GM18519 (cell line): ENCODE measurements around the gene PIK3R1.

Experiments
- ATAC-seq: cut with Tn5 transposase; IDR thresholded peaks from one replicate; pipeline ENCODE4 v1.9.1; 2021; ENCODE audit warnings: mild to moderate bottlenecking, moderate library complexity; ENCODE audit not compliant: unreplicated experiment, low FRiP score

PIK3R1 gene

GRCh38 chr5:68317646-68318045 lies 102.1 kb downstream of the PIK3R1 start:
- no peak for ATAC-seq

GRCh38 chr5:68318955-68319705 lies 103.6 kb downstream of the PIK3R1 start:
- no peak for ATAC-seq

- no peak for ATAC-seq
Measured at GRCh38 chr5:68319706-68320412, 104.3 kb downstream of the PIK3R1 start.

- ATAC-seq: no peak
Measured at GRCh38 chr5:68320413-68320986, 104.9 kb downstream of the PIK3R1 start.

GRCh38 chr5:68325065-68325580 lies 109.6 kb downstream of the PIK3R1 start:
- ATAC-seq: no peak

GRCh38 chr5:68329554-68330255 lies 114.1 kb downstream of the PIK3R1 start:
- ATAC-seq: no peak

GRCh38 chr5:68330574-68330973 lies 115.0 kb downstream of the PIK3R1 start:
- ATAC-seq: no peak

GRCh38 chr5:68331192-68332079 lies 115.9 kb downstream of the PIK3R1 start:
- no peak for ATAC-seq

- no peak for ATAC-seq
Measured at GRCh38 chr5:68332080-68332451, 116.5 kb downstream of the PIK3R1 start.

- no peak for ATAC-seq
Measured at GRCh38 chr5:68332556-68332955, 117.0 kb downstream of the PIK3R1 start.

GRCh38 chr5:68333649-68334552 lies 118.3 kb downstream of the PIK3R1 start:
- ATAC-seq: no peak

- no peak for ATAC-seq
Measured at GRCh38 chr5:68334553-68334886, 119.0 kb downstream of the PIK3R1 start.

GRCh38 chr5:68335075-68335474 lies 119.5 kb downstream of the PIK3R1 start:
- ATAC-seq: no peak

GRCh38 chr5:68336200-68336599 lies 120.6 kb downstream of the PIK3R1 start:
- no peak for ATAC-seq

- ATAC-seq: no peak
Measured at GRCh38 chr5:68337235-68337634, 121.7 kb downstream of the PIK3R1 start.

GRCh38 chr5:68339921-68340321 lies 124.4 kb downstream of the PIK3R1 start:
- no peak for ATAC-seq

- ATAC-seq: no peak
Measured at GRCh38 chr5:68341006-68341405, 125.5 kb downstream of the PIK3R1 start.

- ATAC-seq: no peak
Measured at GRCh38 chr5:68342693-68343092, 127.1 kb downstream of the PIK3R1 start.

- no peak for ATAC-seq
Measured at GRCh38 chr5:68343421-68343826, 127.9 kb downstream of the PIK3R1 start.
